T-helper 2 cell treated with Interferon-gamma antibody and Interleukin-4, amounts not matched to agents 5 μg/mL and 100 μg/mL, for 36 hours (primary cell): ENCODE results near the gene MILR1.
"Not testable (repeated sequence)": the region's sequence is repeated elsewhere in the genome, so short reads cannot be mapped to it uniquely, and the experiment has no call there.

Experiments used
- DNase-seq: peaks from one replicate; pipeline ENCODE4 v3.0.0; 2021; ENCODE audit warnings: low spot score
- H3K27ac Mint-ChIP-seq: one replicate; pipeline ENCODE4 v1.8.0; 2021; ENCODE audit warnings: mild to moderate bottlenecking, mixed read lengths
- H3K27me3 Mint-ChIP-seq: one replicate; pipeline ENCODE4 v1.8.0; 2021; ENCODE audit warnings: low read depth, mixed read lengths
- H3K36me3 Mint-ChIP-seq: one replicate; pipeline ENCODE4 v1.8.0; 2021; ENCODE audit warnings: low read depth, mixed read lengths
- H3K4me1 Mint-ChIP-seq: one replicate; pipeline ENCODE4 v1.8.0; 2021; ENCODE audit warnings: low read depth, mixed read lengths
- H3K4me3 Mint-ChIP-seq: one replicate; pipeline ENCODE4 v1.8.0; 2022; ENCODE audit warnings: mild to moderate bottlenecking, moderate library complexity, mixed read lengths
- H3K9me3 Mint-ChIP-seq: one replicate; pipeline ENCODE4 v1.8.0; 2021; ENCODE audit warnings: mixed read lengths

MILR1 gene

GRCh38 chr17:64466834-64467233 is 17.9 kb downstream of the MILR1 start:
- H3K27me3 Mint-ChIP-seq, H3K4me1 Mint-ChIP-seq, DNase-seq, H3K36me3 Mint-ChIP-seq, H3K4me3 Mint-ChIP-seq, H3K27ac Mint-ChIP-seq, H3K9me3 Mint-ChIP-seq: not testable (repeated sequence)

GRCh38 chr17:64470625-64471024 is 21.7 kb downstream of the MILR1 start:
- Mint-ChIP-seq H3K36me3 (no peaks in the 10 kb centered on the region), H3K9me3 (no peaks in the 10 kb centered on the region), H3K27me3 (peaks cover 3% of the 10 kb centered on the region), H3K27ac (no peak overlapping the region), H3K4me3 (no peak overlapping the region), H3K4me1 (no peaks in the 10 kb centered on the region)
- DNase-seq, result no peak

GRCh38 chr17:64471440-64471839 is 22.5 kb downstream of the MILR1 start:
- H3K27ac Mint-ChIP-seq, result no peak overlapping the region
- no peaks in the 10 kb centered on the region for H3K9me3 Mint-ChIP-seq
- DNase-seq, result no peak
- H3K4me1 Mint-ChIP-seq, result no peaks in the 10 kb centered on the region
- H3K4me3 Mint-ChIP-seq, result no peak overlapping the region
- H3K36me3 Mint-ChIP-seq, result no peaks in the 10 kb centered on the region
- H3K27me3 Mint-ChIP-seq, result no peaks in the 10 kb centered on the region

- Mint-ChIP-seq H3K4me3 (no peak overlapping the region), H3K27me3 (no peaks in the 10 kb centered on the region), H3K9me3 (no peaks in the 10 kb centered on the region), H3K27ac (no peak overlapping the region), H3K4me1 (no peaks in the 10 kb centered on the region), H3K36me3 (peaks cover 4% of the 10 kb centered on the region)
- DNase-seq, result no peak
Measured at GRCh38 chr17:64472564-64472963, 23.6 kb downstream of the MILR1 start.

GRCh38 chr17:64477849-64478248 is 28.9 kb downstream of the MILR1 start:
- peaks cover 13% of the 10 kb centered on the region for H3K36me3 Mint-ChIP-seq
- no peaks in the 10 kb centered on the region for H3K9me3 Mint-ChIP-seq
- H3K27me3 Mint-ChIP-seq, result no peaks in the 10 kb centered on the region
- H3K4me3 Mint-ChIP-seq, result no peak overlapping the region
- no peak overlapping the region for H3K27ac Mint-ChIP-seq
- peaks cover 2% of the 10 kb centered on the region for H3K4me1 Mint-ChIP-seq
- no peak for DNase-seq

- H3K4me3 Mint-ChIP-seq, result no peak overlapping the region
Measured at GRCh38 chr17:64480951-64481350, 32.0 kb downstream of the MILR1 start.

GRCh38 chr17:64484380-64484779 is 35.5 kb downstream of the MILR1 start:
- no peak for DNase-seq
- no peaks in the 10 kb centered on the region for H3K27me3 Mint-ChIP-seq
- peaks cover 38% of the 10 kb centered on the region for H3K36me3 Mint-ChIP-seq
- H3K4me3 Mint-ChIP-seq, result no peak overlapping the region
- H3K27ac Mint-ChIP-seq, result peak overlapping the region; percentile 29
- no peaks in the 10 kb centered on the region for H3K9me3 Mint-ChIP-seq
- H3K4me1 Mint-ChIP-seq, result peaks cover 8% of the 10 kb centered on the region

More at GRCh38 chr17:64480951-64481350, 32.0 kb downstream of the MILR1 start:
- H3K9me3 Mint-ChIP-seq, result no peaks in the 10 kb centered on the region
- no peaks in the 10 kb centered on the region for H3K27me3 Mint-ChIP-seq
- peaks cover 33% of the 10 kb centered on the region for H3K36me3 Mint-ChIP-seq
- H3K4me1 Mint-ChIP-seq, result peaks cover 8% of the 10 kb centered on the region
- no peak overlapping the region for H3K27ac Mint-ChIP-seq
- DNase-seq, result no peak

- DNase-seq, result no peak
- H3K27me3 Mint-ChIP-seq, result no peaks in the 10 kb centered on the region
- no peaks in the 10 kb centered on the region for H3K9me3 Mint-ChIP-seq
- peaks cover 13% of the 10 kb centered on the region for H3K4me1 Mint-ChIP-seq
- H3K36me3 Mint-ChIP-seq, result peaks cover 54% of the 10 kb centered on the region
- H3K27ac Mint-ChIP-seq, result no peak overlapping the region
- no peak overlapping the region for H3K4me3 Mint-ChIP-seq
Measured at GRCh38 chr17:64488301-64488700, 39.4 kb downstream of the MILR1 start.

GRCh38 chr17:64491034-64491860 is 42.3 kb downstream of the MILR1 start:
- H3K27ac Mint-ChIP-seq, result no peak overlapping the region
- no peaks in the 10 kb centered on the region for H3K9me3 Mint-ChIP-seq
- H3K27me3 Mint-ChIP-seq, result no peaks in the 10 kb centered on the region
- H3K4me3 Mint-ChIP-seq, result no peak overlapping the region
- H3K4me1 Mint-ChIP-seq, result peaks cover 23% of the 10 kb centered on the region
- H3K36me3 Mint-ChIP-seq, result peaks cover 45% of the 10 kb centered on the region
- no peak for DNase-seq

- Mint-ChIP-seq H3K4me3 (no peak overlapping the region), H3K4me1 (peaks cover 23% of the 10 kb centered on the region), H3K27ac (no peak overlapping the region), H3K27me3 (no peaks in the 10 kb centered on the region), H3K9me3 (no peaks in the 10 kb centered on the region), H3K36me3 (peaks cover 49% of the 10 kb centered on the region)
- no peak for DNase-seq
Measured at GRCh38 chr17:64491994-64492393, 43.1 kb downstream of the MILR1 start.

- peaks cover 29% of the 10 kb centered on the region for H3K4me1 Mint-ChIP-seq
- no peaks in the 10 kb centered on the region for H3K27me3 Mint-ChIP-seq
- H3K9me3 Mint-ChIP-seq, result no peaks in the 10 kb centered on the region
- no peak for DNase-seq
- peak overlapping the region; percentile 49 for H3K27ac Mint-ChIP-seq
- peaks cover 53% of the 10 kb centered on the region for H3K36me3 Mint-ChIP-seq
- H3K4me3 Mint-ChIP-seq, result no peak overlapping the region
Measured at GRCh38 chr17:64492481-64493109, 43.7 kb downstream of the MILR1 start.

- Mint-ChIP-seq H3K9me3 (no peaks in the 10 kb centered on the region), H3K36me3 (peaks cover 61% of the 10 kb centered on the region), H3K27ac (peak overlapping the region; percentile 49), H3K27me3 (no peaks in the 10 kb centered on the region), H3K4me3 (peak overlapping the region; percentile 99), H3K4me1 (peaks cover 42% of the 10 kb centered on the region)
- no peak for DNase-seq
Measured at GRCh38 chr17:64494121-64494520, 45.2 kb downstream of the MILR1 start.

GRCh38 chr17:64495300-64495699 is 46.4 kb downstream of the MILR1 start:
- not testable (repeated sequence) for H3K27me3 Mint-ChIP-seq, H3K9me3 Mint-ChIP-seq, DNase-seq, H3K27ac Mint-ChIP-seq
- Mint-ChIP-seq H3K4me1 (peaks cover 50% of the 10 kb centered on the region), H3K4me3 (peak overlapping the region; percentile 99), H3K36me3 (peaks cover 66% of the 10 kb centered on the region)

- peaks cover 58% of the 10 kb centered on the region for H3K4me1 Mint-ChIP-seq
Measured at GRCh38 chr17:64496348-64496785, 47.5 kb downstream of the MILR1 start.

More at GRCh38 chr17:64496348-64496785, 47.5 kb downstream of the MILR1 start:
- no peak for DNase-seq
- peak overlapping the region; percentile 99 for H3K4me3 Mint-ChIP-seq
- H3K9me3 Mint-ChIP-seq, result no peaks in the 10 kb centered on the region
- H3K27ac Mint-ChIP-seq, result peak overlapping the region; percentile 99
- H3K27me3 Mint-ChIP-seq, result no peaks in the 10 kb centered on the region
- H3K36me3 Mint-ChIP-seq, result peaks cover 67% of the 10 kb centered on the region
